CD4-positive, alpha-beta T cell treated with Interleukin-17A for 1 hour (primary cell): Measurements from ENCODE around the gene CKM.
"Not testable (repeated sequence)": the region's sequence is repeated elsewhere in the genome, so short reads cannot be mapped to it uniquely, and the experiment has no call there.

ENCODE experiments used
- DNase-seq: peaks from one replicate; pipeline ENCODE4 v3.0.0-alpha.2; 2020

The CKM gene

GRCh38 chr19:45283443-45284033 lies 39.1 kb downstream of the CKM start:
- no peak for DNase-seq

GRCh38 chr19:45280471-45280961 lies 42.2 kb downstream of the CKM start:
- no peak for DNase-seq

- DNase-seq = no peak
Measured at GRCh38 chr19:45279587-45280192, 43.0 kb downstream of the CKM start.

- no peak for DNase-seq
Measured at GRCh38 chr19:45278087-45278486, 44.6 kb downstream of the CKM start.

GRCh38 chr19:45276284-45276687 lies 46.4 kb downstream of the CKM start:
- DNase-seq = no peak

GRCh38 chr19:45275370-45275971 lies 47.2 kb downstream of the CKM start:
- DNase-seq = no peak

GRCh38 chr19:45273521-45273855 lies 49.2 kb downstream of the CKM start:
- DNase-seq = no peak

GRCh38 chr19:45271735-45272108 lies 51.0 kb downstream of the CKM start:
- DNase-seq = no peak

GRCh38 chr19:45271098-45271734 lies 51.5 kb downstream of the CKM start:
- DNase-seq = no peak

GRCh38 chr19:45269939-45270338 lies 52.7 kb downstream of the CKM start:
- DNase-seq = not testable (repeated sequence)

GRCh38 chr19:45267296-45267695 lies 55.4 kb downstream of the CKM start:
- DNase-seq = no peak

- DNase-seq = no peak
Measured at GRCh38 chr19:45265375-45265774, 57.3 kb downstream of the CKM start.

GRCh38 chr19:45264781-45265317 lies 57.8 kb downstream of the CKM start:
- DNase-seq = no peak

- DNase-seq = no peak
Measured at GRCh38 chr19:45263013-45263412, 59.7 kb downstream of the CKM start.

- no peak for DNase-seq
Measured at GRCh38 chr19:45262570-45262969, 60.1 kb downstream of the CKM start.

GRCh38 chr19:45258862-45259261 lies 63.8 kb downstream of the CKM start:
- no peak for DNase-seq

- DNase-seq = no peak
Measured at GRCh38 chr19:45256836-45257235, 65.8 kb downstream of the CKM start.
